Right lobe of liver (tissue), 4 donors: ENCODE measurements around the gene RNF121.

Experiments used
- CTCF ChIP-seq, 4 donors: fragments of 200-600 bp in 3 of 4; fragments of 450-650 bp in 1 of 4; IDR thresholded peaks; one replicate each; pipeline versions ENCODE4 v1.5.1 to v1.8.0; 2016 to 2022; ENCODE audit warnings: antibody characterized with exemption in 4 of 4, mild to moderate bottlenecking in 2 of 4
- POLR2A ChIP-seq: fragments of 450-650 bp; IDR thresholded peaks from one replicate; pipeline ENCODE4 v1.6.1; 2017; ENCODE audit warnings: antibody characterized with exemption, mild to moderate bottlenecking
- donor health status: DM: no; HTN: no; CAD: no.
- donor health status: DM: no; HTN: no; CAD: no.
- donor health status: DM: no; HTN: yes; CAD: no.

- no peak for TF ChIP-seq CTCF (IDR thresholded peaks at IDR 0.05)
- no peak for TF ChIP-seq POLR2A
These were observed 65.9 kb downstream of the RNF121 start for GRCh38 chr11:71994786-71995185.
